ENCODE results near the gene RWDD4. TPM values are rescaled to one million over a fixed set of nuclear protein-coding genes. Genes with fewer than 3 reads are reported as not detected.
A peak's percentile ranks its signal among the peaks of the same experiment; 100 is the strongest.

RWDD4 gene
- total RNA-seq, 1 donor from 2014 or later: 47.1 TPM

- DNase-seq (ENCODE audit: low spot score): no peak
- Mint-ChIP-seq H3K27me3 (ENCODE audit: insufficient read depth, low read depth) (peaks cover 2% of the 10 kb centered on the region), H3K27ac (no peak overlapping the region), H3K36me3 (peaks cover 17% of the 10 kb centered on the region), H3K4me3 (peak overlapping the region; percentile 92), H3K4me1 (peaks cover 23% of the 10 kb centered on the region), H3K9me3 (no peaks in the 10 kb centered on the region)
- Histone ChIP-seq H4K20me1 (ENCODE audit: low read depth) (no peaks in the 10 kb centered on the region), H3K9ac (no peak overlapping the region), H3F3A (ENCODE audit: low read depth) (peaks cover 6% of the 10 kb centered on the region), H3K4me3 (peak overlapping the region; percentile 83), H3K9me3 (ENCODE audit: low read depth) (no peaks in the 10 kb centered on the region), H3K36me3 (peaks cover 3% of the 10 kb centered on the region), H3K4me1 (peaks cover 6% of the 10 kb centered on the region), H3K27ac (no peak overlapping the region), H3K4me2 (peak overlapping the region; percentile 86), H3K79me2 (ENCODE audit: low read depth) (peaks cover 59% of the 10 kb centered on the region), H2AFZ (replicated peaks) (no peak overlapping the region), H3K27me3 (no peaks in the 10 kb centered on the region)
- TF ChIP-seq EZH2 (IDR thresholded peaks at IDR 0.05): no peak
- TF ChIP-seq CTCF (IDR thresholded peaks at IDR 0.05): no peak
- TF ChIP-seq EZH2phosphoT487 (IDR thresholded peaks at IDR 0.05): no peak
Measured at GRCh38 chr4:183657564-183657963, 1.4 kb downstream of the RWDD4 start.

GRCh38 chr4:183645326-183645725, 13.7 kb downstream of the RWDD4 start:
- Histone ChIP-seq H3K9ac (no peak overlapping the region), H3K79me2 (ENCODE audit: low read depth) (no peaks in the 10 kb centered on the region), H3K4me2 (no peak overlapping the region), H2AFZ (replicated peaks) (no peak overlapping the region), H3F3A (ENCODE audit: low read depth) (no peaks in the 10 kb centered on the region), H3K4me3 (no peak overlapping the region), H3K27ac (no peak overlapping the region), H3K9me3 (ENCODE audit: low read depth) (no peaks in the 10 kb centered on the region), H3K36me3 (peaks cover 18% of the 10 kb centered on the region), H4K20me1 (ENCODE audit: low read depth) (no peaks in the 10 kb centered on the region), H3K4me1 (no peaks in the 10 kb centered on the region), H3K27me3 (no peaks in the 10 kb centered on the region)
- no peak for DNase-seq (ENCODE audit: low spot score)
- H3K27me3 Mint-ChIP-seq (ENCODE audit: insufficient read depth, low read depth): no peaks in the 10 kb centered on the region
- H3K4me3 Mint-ChIP-seq: no peak overlapping the region
- TF ChIP-seq EZH2 (IDR thresholded peaks at IDR 0.05) (no peak), CTCF (IDR thresholded peaks at IDR 0.05) (no peak), EZH2phosphoT487 (IDR thresholded peaks at IDR 0.05) (no peak)
- peaks cover 18% of the 10 kb centered on the region for H3K36me3 Mint-ChIP-seq
- no peaks in the 10 kb centered on the region for H3K9me3 Mint-ChIP-seq
- H3K27ac Mint-ChIP-seq: no peak overlapping the region
- no peaks in the 10 kb centered on the region for H3K4me1 Mint-ChIP-seq

- DNase-seq (ENCODE audit: low spot score): no peak
- Mint-ChIP-seq H3K27me3 (ENCODE audit: insufficient read depth, low read depth) (no peaks in the 10 kb centered on the region), H3K4me1 (peaks cover 20% of the 10 kb centered on the region), H3K36me3 (peaks cover 13% of the 10 kb centered on the region), H3K4me3 (no peak overlapping the region), H3K9me3 (no peaks in the 10 kb centered on the region), H3K27ac (no peak overlapping the region)
- Histone ChIP-seq H3K9me3 (ENCODE audit: low read depth) (no peaks in the 10 kb centered on the region), H3K27me3 (no peaks in the 10 kb centered on the region), H4K20me1 (ENCODE audit: low read depth) (no peaks in the 10 kb centered on the region), H3K4me1 (peaks cover 15% of the 10 kb centered on the region), H3K79me2 (ENCODE audit: low read depth) (no peaks in the 10 kb centered on the region), H3F3A (ENCODE audit: low read depth) (peaks cover 12% of the 10 kb centered on the region), H3K9ac (no peak overlapping the region), H3K4me3 (no peak overlapping the region), H2AFZ (replicated peaks) (no peak overlapping the region), H3K4me2 (no peak overlapping the region), H3K36me3 (no peaks in the 10 kb centered on the region), H3K27ac (no peak overlapping the region)
- no peak for TF ChIP-seq CTCF (IDR thresholded peaks at IDR 0.05)
- no peak for TF ChIP-seq EZH2 (IDR thresholded peaks at IDR 0.05)
- TF ChIP-seq EZH2phosphoT487 (IDR thresholded peaks at IDR 0.05): no peak
Measured at GRCh38 chr4:183639291-183639690, 19.7 kb downstream of the RWDD4 start.

Measured in neural progenitor cell (in vitro differentiated cells).